HG03342 (cell line): ENCODE data around the gene SLC43A1.

Experiments used
- ATAC-seq: cut with Tn5 transposase; IDR thresholded peaks from one replicate; pipeline ENCODE4 v1.9.1; 2021; ENCODE audit warnings: mild to moderate bottlenecking, moderate library complexity; ENCODE audit not compliant: unreplicated experiment

SLC43A1 gene

DNA sequence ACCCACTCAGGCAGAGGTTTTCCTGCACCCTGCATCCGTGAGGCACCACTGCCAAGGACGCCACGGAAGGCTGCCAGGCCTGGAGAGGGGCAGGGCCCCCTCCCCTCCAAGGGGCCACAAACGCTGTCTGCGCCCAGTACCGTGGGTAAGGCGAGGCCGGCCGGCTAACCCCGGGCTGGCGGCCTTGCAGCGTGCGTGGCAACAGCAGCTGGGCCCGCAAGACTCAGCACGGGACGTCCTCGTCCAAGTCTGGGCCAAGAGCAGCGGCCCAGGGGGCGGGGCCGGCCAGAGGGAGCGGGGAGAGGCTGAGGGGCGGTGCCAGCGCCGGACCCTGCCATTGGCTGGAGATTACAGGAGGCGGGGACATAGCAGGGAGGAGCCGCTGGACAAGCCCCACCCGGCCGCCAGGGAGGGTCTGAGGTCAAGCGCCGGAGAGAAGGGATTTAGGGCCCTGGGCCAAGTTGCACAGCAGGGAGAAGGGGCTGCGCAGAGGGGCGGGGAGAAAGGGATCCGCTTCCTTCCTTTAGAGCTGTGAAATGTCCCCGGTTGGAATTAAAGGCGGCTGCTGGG, 16.0 kb downstream of the SLC43A1 start:
- ATAC-seq, result peak; percentile 99

DNA sequence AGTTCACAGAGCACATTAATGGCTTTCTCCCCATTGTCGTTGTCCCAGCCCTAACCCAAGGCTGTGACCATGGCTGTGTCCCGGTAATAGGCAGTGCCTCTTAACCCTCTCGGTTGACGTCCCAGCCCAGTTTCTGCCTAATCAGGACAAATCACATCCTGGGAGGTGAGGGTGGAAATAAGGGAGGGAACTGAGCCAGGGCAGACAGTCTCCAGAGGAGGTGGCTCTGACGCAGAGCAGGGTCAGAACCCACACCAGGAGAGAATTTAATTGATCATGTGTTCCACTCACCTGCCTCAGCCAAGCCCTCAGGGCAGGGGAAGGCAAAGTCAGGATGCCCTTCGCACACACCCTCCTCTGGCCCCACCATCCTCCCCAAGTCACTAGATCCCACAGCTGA, 17.0 kb downstream of the SLC43A1 start:
- no peak for ATAC-seq

DNA sequence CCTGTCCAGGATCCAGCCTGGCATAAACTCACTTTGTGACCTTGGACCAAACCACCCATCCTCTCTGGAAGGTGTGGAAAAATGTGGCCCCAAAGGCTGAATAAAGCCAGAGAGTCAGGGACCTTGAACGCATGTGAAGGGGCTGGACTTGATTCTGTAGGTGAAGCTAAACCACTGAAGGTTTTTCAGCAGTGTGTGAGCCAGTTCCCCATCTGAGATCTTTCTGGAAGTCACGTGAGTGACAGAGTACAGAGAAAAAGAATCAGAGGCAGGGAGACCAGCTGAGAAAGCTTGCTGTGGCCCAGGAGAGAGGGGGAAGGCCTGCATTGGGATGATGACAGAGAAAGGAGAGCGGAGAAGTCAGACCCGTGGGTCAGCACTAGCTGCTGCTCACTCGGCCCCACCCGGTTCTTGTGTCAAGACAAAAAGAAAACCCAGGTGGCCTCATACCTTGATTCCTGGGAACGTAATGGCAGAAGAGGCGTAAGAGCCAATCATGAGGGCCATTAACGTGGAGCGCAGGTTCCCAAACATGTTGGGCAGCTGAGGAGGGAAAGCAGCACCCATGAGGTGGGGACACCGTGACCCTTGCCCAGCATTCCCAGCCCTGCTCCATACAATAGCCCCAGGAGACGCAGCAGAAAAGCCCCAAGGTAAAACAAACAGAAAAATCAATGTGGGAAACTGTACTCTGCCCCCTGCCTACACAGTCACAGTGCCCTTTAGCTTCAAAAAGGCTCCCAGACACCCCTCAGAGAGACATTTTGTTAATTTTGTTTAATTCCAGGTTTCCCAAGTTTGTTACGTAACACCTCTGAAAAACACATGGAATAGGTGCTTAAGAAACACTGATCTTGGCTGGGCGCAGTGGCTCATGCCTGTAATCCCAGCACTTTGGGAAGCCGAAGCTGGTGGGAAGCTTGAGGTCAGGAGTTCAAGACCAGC, 17.9 kb downstream of the SLC43A1 start:
- ATAC-seq, result no peak

DNA sequence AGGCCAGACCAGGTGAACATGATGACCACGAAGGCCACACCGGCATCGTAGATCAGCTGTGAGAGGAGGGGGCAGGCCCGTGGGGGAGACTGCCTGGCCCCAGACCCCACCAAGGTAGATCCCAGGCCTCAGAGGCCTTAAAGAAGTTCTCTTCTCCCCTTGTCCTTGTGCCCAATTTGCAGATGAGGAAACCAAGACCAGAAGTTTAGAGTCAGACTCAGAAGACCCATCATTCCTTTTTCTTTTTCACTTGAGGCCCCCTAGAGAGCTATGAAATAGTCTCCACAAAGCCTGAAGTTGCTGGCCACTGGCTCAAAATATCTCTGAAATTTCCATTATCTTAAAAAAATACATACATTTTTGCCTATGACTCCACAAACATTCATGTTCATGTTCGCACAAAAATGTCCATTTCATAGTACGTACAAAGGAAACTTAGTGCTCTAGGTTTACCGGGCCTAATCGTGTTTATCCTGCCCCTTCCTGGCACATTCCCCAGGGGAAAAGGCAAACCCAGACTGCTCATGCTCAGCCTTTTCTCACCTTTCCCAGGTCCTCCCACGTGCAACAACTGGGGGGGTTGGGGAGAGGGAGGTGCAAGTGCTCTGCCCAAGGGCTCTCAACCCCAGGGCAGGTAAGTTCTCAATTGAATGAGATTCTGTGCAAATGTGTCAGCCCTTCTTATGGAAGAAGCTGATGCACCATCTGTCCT, 19.2 kb downstream of the SLC43A1 start:
- ATAC-seq, result no peak

DNA sequence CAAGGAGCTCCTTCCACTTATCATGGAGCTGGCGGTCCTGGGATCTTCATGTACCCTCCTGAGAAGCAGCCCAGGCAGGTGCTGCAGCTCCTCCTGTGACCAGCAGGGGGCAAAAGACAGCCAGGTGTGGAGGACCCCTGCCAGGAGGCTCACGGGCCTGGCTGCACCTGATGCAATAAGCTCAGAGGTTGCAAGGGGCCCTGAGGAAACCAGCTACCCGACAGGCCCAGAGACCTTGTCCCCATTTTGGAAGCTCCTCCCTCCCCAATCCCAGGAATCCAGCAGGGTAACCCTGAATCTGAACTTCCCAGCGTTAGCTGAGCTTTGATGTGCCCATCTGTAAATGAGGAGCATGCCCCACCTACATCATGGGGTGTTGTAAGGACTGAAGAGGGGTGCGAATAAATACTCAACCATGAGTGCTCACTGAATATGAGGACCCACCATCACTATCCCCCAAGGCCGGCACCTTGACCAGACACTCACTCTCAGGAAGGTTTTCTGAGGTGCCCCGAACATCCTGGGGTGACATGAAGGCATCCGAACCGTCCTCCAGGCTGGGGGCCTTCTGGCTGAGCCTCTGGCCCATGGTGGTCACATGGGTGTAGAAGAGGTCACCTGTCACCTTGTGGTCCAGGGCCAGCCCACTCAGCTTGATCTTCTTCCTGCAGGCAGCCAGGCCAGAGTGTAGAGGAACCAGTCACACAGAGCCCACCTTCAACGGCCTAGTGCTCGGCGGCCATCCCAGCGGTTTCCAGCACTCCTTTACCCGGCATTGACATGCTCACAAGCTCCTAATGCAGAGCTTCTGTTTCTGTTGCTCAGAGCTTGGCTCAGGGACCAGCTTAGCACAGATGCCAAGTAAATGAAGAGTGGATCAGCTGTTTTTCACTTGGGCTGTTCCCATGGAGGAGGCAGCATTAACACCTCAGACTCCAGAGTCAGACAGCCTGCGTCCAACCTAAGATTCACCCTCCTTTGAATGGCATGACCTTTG, 21.7 kb downstream of the SLC43A1 start:
- ATAC-seq, result no peak

DNA sequence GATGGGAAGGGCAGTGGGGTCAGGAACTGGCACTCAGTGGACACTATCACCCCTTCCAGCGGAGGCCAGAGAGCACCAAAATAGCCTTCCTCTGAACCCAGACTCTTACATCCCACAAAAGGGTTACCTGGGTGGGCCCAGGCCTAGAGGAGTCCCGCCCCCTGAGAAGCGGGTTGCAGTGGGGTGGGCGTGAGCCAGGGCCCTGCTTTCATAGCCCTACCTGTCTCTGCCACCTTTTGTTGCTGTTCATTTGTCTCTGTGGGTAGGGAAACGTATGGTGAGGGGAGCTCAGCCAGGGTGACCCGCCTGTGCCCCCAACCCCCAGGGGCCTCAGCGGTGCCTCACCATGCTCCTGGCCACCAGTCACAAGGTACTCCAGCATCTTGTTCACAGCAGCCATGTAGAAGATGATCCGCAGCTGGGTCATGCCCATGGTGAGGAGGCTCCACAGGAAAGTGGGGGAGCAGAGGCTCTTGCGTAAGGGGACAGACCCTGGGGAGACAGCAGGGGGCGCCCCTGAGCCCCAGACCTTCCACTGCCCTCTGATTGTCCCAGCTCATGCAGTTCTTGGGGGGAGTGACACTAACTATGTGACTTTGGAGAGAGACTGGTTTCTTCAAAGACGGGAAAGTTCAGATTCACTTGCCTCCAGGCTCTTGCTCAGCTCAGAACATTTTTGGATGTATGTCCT, 24.0 kb downstream of the SLC43A1 start:
- no peak for ATAC-seq

DNA sequence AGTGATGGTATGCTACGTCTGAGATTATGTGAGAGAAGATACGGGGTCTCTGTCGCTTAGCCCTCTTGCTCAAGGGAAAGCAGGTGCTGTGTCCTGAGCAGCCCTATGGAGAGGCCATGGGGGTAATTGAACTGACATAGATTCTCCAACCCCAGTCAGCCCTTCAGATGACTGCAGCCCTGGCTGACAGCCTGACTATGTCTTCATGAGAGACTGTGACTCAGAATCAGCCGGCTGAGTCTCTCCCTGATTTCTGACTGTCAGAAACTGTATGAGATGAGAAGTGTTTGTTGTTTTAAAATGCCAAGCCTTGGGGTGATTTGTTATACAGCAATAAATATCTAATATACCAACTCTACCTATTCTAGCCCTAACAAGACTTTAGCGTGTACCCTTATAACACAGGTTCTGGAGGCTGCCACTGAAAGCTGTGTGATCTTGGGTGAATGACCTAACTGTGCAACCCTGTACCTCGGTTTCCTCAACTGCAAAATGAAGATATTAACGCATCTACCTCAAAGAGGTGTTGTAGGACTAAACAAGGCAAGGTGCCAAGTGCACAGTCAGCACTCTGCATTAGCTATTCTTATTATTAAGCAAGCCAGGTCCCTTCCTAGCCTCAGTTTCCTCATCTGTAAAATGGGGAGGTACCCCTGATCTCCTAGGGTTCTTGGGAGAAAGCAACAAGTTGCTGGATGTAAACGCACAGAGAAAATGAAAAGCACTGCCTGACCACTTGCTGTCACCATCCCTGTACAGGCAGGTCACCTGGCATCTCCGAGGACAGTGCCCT, 24.9 kb downstream of the SLC43A1 start:
- no peak for ATAC-seq

DNA sequence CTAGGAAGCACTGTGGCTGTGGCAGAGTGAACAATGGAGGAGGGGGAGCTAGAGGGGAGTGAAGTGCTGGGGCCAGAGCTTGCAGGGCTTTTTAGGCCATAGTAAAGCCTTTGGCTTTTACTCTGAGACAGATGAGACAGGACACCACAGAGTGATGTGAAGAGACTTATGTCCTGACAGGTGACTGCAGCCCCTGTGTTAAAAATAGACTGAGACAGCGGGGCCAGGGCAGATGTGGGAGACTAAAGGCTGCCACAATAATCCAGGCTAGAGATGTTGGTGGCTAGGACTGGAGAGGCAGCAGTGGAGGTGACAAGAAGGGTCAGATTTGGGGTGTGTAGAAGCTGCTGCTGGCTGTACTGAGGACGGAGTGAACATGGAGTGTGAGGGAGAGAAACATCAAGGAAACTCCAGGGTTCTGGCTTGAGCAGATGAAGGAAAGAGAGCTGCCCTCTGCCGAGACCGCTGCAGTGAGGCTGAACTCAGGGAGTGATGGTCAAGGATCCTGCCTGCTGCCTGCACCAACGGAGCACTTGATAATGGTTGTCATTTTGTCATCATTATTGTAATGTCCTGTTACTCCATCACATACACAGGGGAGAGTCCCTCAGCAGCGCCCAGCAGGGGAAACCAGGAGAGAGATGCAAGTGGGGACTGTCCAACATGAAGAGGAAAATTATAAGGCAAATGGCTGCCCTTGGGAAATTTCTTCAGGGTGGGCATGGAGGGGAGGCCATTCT, 27.4 kb downstream of the SLC43A1 start:
- no peak for ATAC-seq

DNA sequence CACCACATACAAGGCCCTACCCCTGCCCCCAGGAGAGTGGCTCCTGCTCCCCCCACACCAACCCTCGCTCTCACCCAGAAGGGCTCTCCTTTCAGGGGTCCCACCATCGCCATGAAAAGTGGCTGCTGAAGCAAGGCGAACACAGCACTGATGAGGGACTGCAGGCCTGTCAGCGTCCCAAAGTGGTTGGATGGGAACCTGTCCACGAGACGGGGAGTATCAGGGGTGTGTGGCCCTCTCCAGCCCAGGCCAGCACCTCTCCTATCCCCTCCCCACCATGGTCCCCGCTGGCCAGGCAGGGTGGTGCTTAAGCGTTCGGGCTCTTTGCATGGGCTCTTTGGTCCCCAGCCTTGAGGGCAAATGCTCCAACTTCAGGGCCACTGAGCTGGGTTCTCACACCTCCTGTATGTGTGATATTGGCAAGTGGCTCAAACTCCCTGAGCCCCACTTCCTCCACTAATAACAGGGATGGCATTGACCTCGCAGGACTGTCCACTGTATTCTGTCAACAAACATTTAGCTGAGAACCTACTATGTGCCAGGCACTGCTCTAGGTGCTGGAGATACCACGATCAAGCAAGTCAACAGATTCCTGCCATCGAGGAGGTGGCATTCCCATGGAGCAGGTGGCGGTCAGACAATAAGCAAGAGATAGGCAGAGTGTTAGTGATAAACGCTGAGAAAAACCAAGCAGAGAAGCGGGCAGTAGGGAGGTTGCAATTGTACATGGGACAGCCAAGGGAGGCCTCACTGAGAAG, 28.3 kb downstream of the SLC43A1 start:
- ATAC-seq, result no peak

DNA sequence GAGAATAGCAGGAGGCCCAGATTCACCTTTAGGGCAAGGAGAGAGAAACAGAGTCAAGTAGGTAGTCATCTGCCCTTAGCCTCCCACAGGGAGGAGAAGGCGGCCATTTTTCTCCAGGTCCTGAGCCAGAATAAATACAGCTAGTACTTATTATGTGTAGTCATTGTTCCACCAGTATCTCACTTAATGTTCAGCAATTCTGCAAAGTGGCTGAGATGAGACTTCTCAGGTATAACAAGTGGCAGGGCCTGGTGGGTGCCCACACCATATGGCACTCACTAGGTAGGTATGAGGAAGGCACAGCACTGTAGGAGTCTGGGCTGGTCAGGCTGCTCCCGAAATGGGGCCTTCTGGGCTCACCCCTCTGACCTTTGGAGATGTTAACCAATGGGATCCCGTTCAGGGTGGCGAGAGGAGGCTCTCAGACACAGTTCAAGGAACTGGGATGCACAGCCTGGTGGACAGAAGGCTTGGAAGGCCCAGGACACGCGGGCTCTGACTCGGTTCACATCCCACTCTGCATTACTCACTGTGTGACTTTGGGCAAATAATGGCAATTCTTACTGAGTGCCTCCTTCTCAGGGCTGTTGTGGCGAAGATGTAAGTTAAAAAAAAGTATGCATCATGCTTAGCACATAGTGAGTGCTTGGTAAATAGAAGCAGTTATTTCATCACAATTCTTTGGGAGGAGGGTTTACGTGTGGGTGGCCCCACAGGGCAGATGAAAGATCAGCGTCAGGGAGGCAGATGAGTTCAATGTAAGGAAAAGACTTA, 30.1 kb downstream of the SLC43A1 start:
- ATAC-seq, result no peak

DNA sequence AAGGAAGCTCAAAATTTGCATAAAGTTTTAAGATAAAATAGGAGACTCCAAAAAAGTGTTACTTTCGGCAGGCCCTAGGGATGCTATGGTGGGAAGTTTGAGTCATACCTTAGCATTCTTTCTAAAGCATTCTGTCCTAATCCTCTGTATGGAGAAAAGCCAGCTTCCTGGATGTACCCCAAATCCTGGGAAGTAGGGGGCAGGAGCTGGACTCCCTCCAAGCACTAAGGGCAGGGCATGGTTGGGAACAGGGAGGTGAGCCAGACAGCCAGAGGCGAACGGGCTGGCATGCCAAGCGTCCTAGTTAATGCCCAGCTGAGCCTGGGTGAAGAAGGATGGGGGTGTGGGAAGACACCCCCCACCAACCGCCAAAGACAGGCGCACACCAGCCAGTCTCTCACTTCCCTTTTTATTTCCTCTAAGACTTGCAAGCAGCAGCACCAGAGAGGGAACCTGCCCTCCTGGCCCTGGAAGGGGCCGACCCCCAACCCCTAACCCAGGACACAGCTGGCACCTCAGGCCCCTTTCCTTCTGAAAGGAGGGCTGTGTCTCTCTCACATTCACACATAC, 31.3 kb downstream of the SLC43A1 start:
- ATAC-seq, result peak; percentile 64

DNA sequence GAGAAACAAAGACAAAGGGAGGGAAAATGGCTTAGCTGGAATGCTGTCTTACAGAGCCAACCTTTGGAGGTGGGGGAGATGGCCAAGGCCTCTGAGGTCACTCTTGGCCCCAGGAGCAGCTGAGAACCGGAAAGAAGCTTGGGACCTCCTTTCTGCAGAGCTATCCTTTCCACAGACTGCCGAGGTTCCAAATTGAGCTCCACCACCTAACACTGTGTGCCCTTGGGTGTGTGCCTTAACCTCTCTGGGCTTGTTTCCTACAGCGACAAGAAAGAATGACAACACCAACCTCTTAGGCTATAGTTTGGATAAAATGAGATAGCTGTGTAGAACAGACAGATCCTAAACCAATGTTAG, 32.0 kb downstream of the SLC43A1 start:
- ATAC-seq, result no peak

DNA sequence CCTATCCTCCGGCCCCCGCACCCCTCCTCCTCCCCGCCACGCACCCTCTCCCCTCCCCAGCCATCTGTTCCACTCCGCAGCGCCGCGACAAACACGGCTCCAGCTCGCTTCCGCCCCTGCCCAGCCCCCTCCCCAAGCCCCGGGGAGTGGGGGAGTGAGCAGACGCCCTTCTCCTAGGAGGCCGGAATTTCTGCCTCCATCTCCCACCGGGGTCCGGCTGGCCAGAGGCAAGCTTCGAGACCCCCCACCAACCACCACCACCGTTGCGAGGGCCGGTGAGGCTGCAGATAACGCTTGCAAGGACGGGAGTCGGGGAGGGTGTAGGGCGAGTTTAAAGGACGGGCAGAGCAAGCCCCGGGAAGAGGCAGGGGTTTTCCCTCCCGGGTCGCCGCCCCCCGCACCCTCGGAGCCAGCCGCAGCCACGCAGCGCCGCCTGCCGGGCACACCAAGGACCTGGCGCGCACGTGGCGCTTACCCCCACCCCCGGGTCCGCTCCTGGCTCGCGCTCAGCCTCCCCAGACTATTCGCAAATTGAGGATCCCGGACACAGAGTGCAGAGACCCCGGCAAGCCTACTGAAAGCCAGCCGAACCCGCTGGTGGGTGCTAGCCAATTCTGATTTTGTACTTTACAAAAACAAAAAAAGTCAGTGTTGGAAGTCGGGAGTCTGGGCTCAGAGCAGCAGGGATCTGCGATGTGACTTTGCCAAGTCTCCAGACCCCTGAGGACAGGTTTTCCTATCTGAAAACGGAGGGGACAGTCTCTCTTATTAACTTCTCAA, 32.5 kb downstream of the SLC43A1 start:
- peak; percentile 45 for ATAC-seq

DNA sequence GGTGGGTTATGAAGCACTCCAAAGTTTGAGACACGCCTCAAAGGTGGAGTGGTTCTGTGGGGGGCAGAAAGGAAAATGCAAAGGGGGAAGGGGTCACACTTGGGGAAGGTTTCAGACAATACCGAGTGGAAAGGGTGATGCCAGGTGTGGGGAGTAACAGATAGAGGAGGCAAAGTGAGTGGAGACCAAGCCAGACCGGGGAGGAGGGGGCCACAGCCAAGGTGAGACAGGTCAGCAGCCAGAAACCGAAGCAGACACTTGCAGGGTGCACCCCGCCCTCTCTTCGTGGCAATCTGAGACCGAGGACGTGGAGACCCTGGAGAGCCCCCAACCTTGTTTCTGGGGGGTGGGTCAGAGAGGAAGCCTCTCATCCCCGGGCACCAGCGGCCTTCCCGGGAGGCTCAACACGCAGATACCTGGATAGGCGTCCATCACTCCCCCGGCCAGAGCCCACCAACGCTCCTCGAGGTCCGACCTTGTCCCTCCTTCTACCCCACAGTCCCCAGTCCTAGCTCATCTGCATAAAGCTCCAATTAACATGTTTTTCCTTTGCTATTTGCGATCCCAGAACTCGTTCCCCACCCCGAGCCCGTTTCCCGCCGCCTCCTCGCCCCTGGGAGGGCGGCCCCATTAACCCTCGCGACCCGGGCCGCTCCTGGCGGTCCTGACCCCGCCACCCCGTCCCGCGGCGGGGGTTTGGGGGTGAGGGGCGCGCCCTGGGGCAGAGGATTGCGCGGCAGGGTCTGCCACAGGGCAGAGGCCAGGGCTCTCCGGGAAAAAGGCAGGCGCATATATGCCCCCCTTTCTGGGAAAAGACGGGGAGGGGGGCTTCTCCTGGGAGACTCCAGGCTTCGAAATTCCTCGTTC, 33.4 kb downstream of the SLC43A1 start:
- ATAC-seq, result no peak

DNA sequence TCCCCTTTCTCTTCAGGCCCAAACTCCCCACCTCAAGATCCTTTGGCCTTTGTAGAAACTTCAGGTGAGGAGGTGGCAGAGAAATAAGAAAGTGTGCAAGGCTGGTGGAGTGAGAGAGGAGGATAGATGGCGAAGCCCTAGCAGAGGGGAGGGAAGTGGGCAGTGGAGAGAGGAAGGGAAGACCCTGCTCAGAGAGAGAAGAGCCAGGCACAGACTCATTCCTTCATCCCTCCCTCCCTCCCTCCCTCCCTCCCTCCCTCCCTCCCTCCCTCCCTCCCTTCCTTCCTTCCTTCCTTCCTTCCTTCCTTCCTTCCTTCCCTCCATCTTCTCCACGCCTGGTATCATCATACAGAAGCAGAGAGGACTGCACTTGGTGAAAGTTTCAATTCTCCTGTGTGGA, 34.2 kb downstream of the SLC43A1 start:
- ATAC-seq, result no peak
